GM06990 (cell line): ENCODE results near the gene RHOB.
A peak's percentile ranks its signal among the peaks of the same experiment; 100 is the strongest.

Source experiments
- DNase-seq: peaks from one replicate; pipeline ENCODE4 v3.0.0-alpha.2; 2011; ENCODE audit not compliant: insufficient read length; ENCODE audit errors: extremely low read depth
- H3K27me3 ChIP-seq: replicated peaks from 2 replicates; pipeline ENCODE4 v1.6.0; 2011; ENCODE audit warnings: low read length; ENCODE audit not compliant: control insufficient read depth, insufficient read depth
- H3K36me3 ChIP-seq: 2 replicates; pipeline ENCODE4 v1.5.1; 2011; ENCODE audit warnings: low read length; ENCODE audit not compliant: control insufficient read depth, insufficient read depth
- H3K4me3 ChIP-seq: replicated peaks from 2 replicates; pipeline ENCODE4 v1.5.1; 2011; ENCODE audit warnings: low read depth, mild to moderate bottlenecking, control low read depth, low read length
- CTCF ChIP-seq: IDR thresholded peaks from 2 replicates; pipeline ENCODE4 v1.5.1; 2011; ENCODE audit warnings: low read length, control low read depth, mild to moderate bottlenecking, inconsistent platforms; ENCODE audit not compliant: insufficient read depth, poor library complexity, severe bottlenecking

Gene RHOB

GRCh38 chr2:20447437-20448245 is 767 bp downstream of the RHOB start:
- no peaks in the 10 kb centered on the region; the same call in 1 of the 2 replicates for H3K27me3 ChIP-seq
- DNase-seq, result peak; percentile 57

GRCh38 chr2:20448246-20448976 is 1.5 kb downstream of the RHOB start:
- no peak for DNase-seq
- Histone ChIP-seq H3K4me3 (peak overlapping the region; percentile 72), H3K36me3 (no peaks in the 10 kb centered on the region), H3K27me3 (no peaks in the 10 kb centered on the region; the same call in none of the 2 replicates)
- TF ChIP-seq CTCF, result no peak

More at GRCh38 chr2:20447437-20448245, 767 bp downstream of the RHOB start:
- H3K36me3 ChIP-seq, result no peaks in the 10 kb centered on the region
- no peak for TF ChIP-seq CTCF
- H3K4me3 ChIP-seq, result peak overlapping the region; percentile 72

GRCh38 chr2:20448977-20449306 is 2.1 kb downstream of the RHOB start:
- DNase-seq, result no peak
- no peaks in the 10 kb centered on the region for H3K36me3 ChIP-seq
- no peak overlapping the region for H3K4me3 ChIP-seq
- no peak for TF ChIP-seq CTCF
- H3K27me3 ChIP-seq, result no peaks in the 10 kb centered on the region; the same call in none of the 2 replicates

- no peaks in the 10 kb centered on the region for H3K36me3 ChIP-seq
- TF ChIP-seq CTCF, result no peak
- no peak for DNase-seq
- no peak overlapping the region for H3K4me3 ChIP-seq
- no peaks in the 10 kb centered on the region; the same call in none of the 2 replicates for H3K27me3 ChIP-seq
Measured at GRCh38 chr2:20449501-20450200, 2.8 kb downstream of the RHOB start.

GRCh38 chr2:20450201-20450999 is 3.5 kb downstream of the RHOB start:
- no peak overlapping the region for H3K4me3 ChIP-seq
- TF ChIP-seq CTCF, result no peak
- no peaks in the 10 kb centered on the region; the same call in none of the 2 replicates for H3K27me3 ChIP-seq
- H3K36me3 ChIP-seq, result no peaks in the 10 kb centered on the region
- DNase-seq, result no peak
